IMR-90 (cell line): ENCODE results near the gene SH3RF2. TPM values are rescaled to one million over a fixed set of nuclear protein-coding genes. Genes with fewer than 3 reads are reported as not detected.

Experiments used
- ATAC-seq: fragments of 200-7000 bp; cut with Tn5 transposase; 2 replicates; pipeline ENCODE4 v1.9.1; 2020; ENCODE audit warnings: low read depth, mild to moderate bottlenecking, moderate library complexity
- BruUV-seq: library from RNA; stranded (reverse); fragments of 400-500 nt; replicated peaks from 2 replicates; lab custom pipeline; 2021; lab: Mats Ljungman, UMichigan
- CTCF ChIA-PET: fragments of 300-600 bp; formaldehyde crosslinking; extraction: SDS; loops from one replicate; lab custom pipeline; 2021; ENCODE audit warnings: antibody characterized with exemption; lab: Yijun Ruan, JAX
- POLR2A ChIA-PET: fragments of 300-600 bp; sonication (Branson Sonifier 250); formaldehyde crosslinking; loops from one replicate; lab custom pipeline; 2022; ENCODE audit warnings: antibody characterized with exemption; ENCODE audit not compliant: unreplicated experiment; lab: Charles Lee
- DNase-seq: peaks from one replicate; pipeline ENCODE4 v3.0.0; 2013
- H2AFZ ChIP-seq: replicated peaks from 2 replicates; pipeline ENCODE3; 2013; ENCODE audit warnings: low read length, mild to moderate bottlenecking; ENCODE audit not compliant: poor library complexity
- H2AK5ac ChIP-seq: 2 replicates; pipeline ENCODE4 v1.6.1; 2013; ENCODE audit warnings: low read depth, low read length, inconsistent platforms
- H2AK9ac ChIP-seq: replicated peaks from 2 replicates; pipeline ENCODE3; 2013; ENCODE audit warnings: mild to moderate bottlenecking, low read depth, low read length, moderate library complexity; ENCODE audit not compliant: poor library complexity
- H2BK120ac ChIP-seq: 2 replicates; pipeline ENCODE4 v1.6.1; 2013; ENCODE audit warnings: low read depth, low read length, inconsistent platforms
- H2BK15ac ChIP-seq: 3 replicates; pipeline ENCODE4 v1.6.1; 2013; ENCODE audit warnings: low read depth, low read length, inconsistent platforms
- H2BK20ac ChIP-seq: 2 replicates; pipeline ENCODE4 v1.6.1; 2013; ENCODE audit warnings: low read depth, mild to moderate bottlenecking, inconsistent platforms, low read length, moderate library complexity
- H2BK5ac ChIP-seq: 2 replicates; pipeline ENCODE4 v1.6.1; 2013; ENCODE audit warnings: mild to moderate bottlenecking, low read depth, low read length, inconsistent platforms; ENCODE audit not compliant: poor library complexity, severe bottlenecking
- H3K14ac ChIP-seq: replicated peaks from 2 replicates; pipeline ENCODE4 v1.6.1; 2013; ENCODE audit warnings: low read depth, low read length, inconsistent platforms
- H3K18ac ChIP-seq: 2 replicates; pipeline ENCODE4 v1.6.1; 2013; ENCODE audit warnings: low read depth, low read length, control low read depth
- H3K23ac ChIP-seq: 2 replicates; pipeline ENCODE4 v1.6.1; 2013; ENCODE audit warnings: low read depth, low read length, inconsistent platforms
- H3K27ac ChIP-seq: 2 replicates; pipeline ENCODE4 v1.5.1; 2013; ENCODE audit warnings: mild to moderate bottlenecking, control low read depth, low read length; ENCODE audit not compliant: insufficient read depth
- H3K27me3 ChIP-seq: 2 replicates; pipeline ENCODE4 v1.6.1; 2013; ENCODE audit warnings: low read length; ENCODE audit not compliant: control insufficient read depth, insufficient read depth
- H3K36me3 ChIP-seq: 2 replicates; pipeline ENCODE4 v1.6.1; 2013; ENCODE audit warnings: low read length, mixed read lengths; ENCODE audit not compliant: control insufficient read depth, insufficient read depth
- H3K4ac ChIP-seq: 2 replicates; pipeline ENCODE4 v1.6.1; 2013; ENCODE audit warnings: low read depth, low read length, inconsistent platforms
- H3K4me1 ChIP-seq: 2 replicates; pipeline ENCODE4 v1.6.1; 2013; ENCODE audit warnings: low read length, mixed read lengths; ENCODE audit not compliant: control insufficient read depth, insufficient read depth
- H3K4me2 ChIP-seq: 2 replicates; pipeline ENCODE4 v1.6.1; 2013; ENCODE audit warnings: low read depth, mild to moderate bottlenecking, control low read depth, low read length, moderate library complexity
- H3K4me3 ChIP-seq: 2 replicates; pipeline ENCODE4 v1.5.1; 2013; ENCODE audit warnings: low read depth, mild to moderate bottlenecking, control low read depth, low read length, moderate library complexity; ENCODE audit not compliant: insufficient read depth
- H3K56ac ChIP-seq: 2 replicates; pipeline ENCODE4 v1.6.1; 2013; ENCODE audit warnings: low read length, inconsistent platforms; ENCODE audit not compliant: insufficient read depth; ENCODE audit errors: extremely low read depth
- H3K79me1 ChIP-seq, 2 experiments: 2 replicates each; pipeline ENCODE4 v1.6.1; 2013; ENCODE audit warnings: low read length in 2 of 2, inconsistent platforms in 1 of 2, low read depth in 1 of 2
- H3K9ac ChIP-seq: 2 replicates; pipeline ENCODE4 v1.6.1; 2013; ENCODE audit warnings: low read depth, low read length, control low read depth
- H3K9me1 ChIP-seq: 2 replicates; pipeline ENCODE4 v1.6.1; 2013; ENCODE audit warnings: low read length, inconsistent platforms; ENCODE audit not compliant: insufficient read depth
- H3K9me3 ChIP-seq: 2 replicates; pipeline ENCODE4 v1.6.1; 2013; ENCODE audit warnings: low read length; ENCODE audit not compliant: control insufficient read depth, insufficient read depth
- H4K20me1 ChIP-seq: 2 replicates; pipeline ENCODE4 v1.6.1; 2013; ENCODE audit warnings: low read length, inconsistent platforms; ENCODE audit not compliant: insufficient read depth
- H4K5ac ChIP-seq: 2 replicates; pipeline ENCODE4 v1.6.1; 2013; ENCODE audit warnings: mild to moderate bottlenecking, low read depth, low read length, control low read depth
- H4K8ac ChIP-seq, 2 experiments: 2 replicates each; pipeline ENCODE4 v1.6.1; 2013; ENCODE audit warnings: low read depth in 2 of 2, low read length in 2 of 2, control low read depth in 1 of 2, inconsistent platforms in 1 of 2
- H4K91ac ChIP-seq: 2 replicates; pipeline ENCODE4 v1.6.1; 2013; ENCODE audit warnings: low read depth, low read length, inconsistent platforms; ENCODE audit not compliant: insufficient read depth
- CEBPB ChIP-seq: IDR thresholded peaks from 2 replicates; pipeline ENCODE4 v1.6.1; 2012; ENCODE audit warnings: low read depth, low read length, improper control_type of control experiment
- CHD1 ChIP-seq: IDR thresholded peaks from 2 replicates; pipeline ENCODE4 v1.6.1; 2012; ENCODE audit warnings: low read depth, low read length, improper control_type of control experiment
- FOS ChIP-seq: fragments of 150-350 bp; IDR thresholded peaks from 2 replicates; pipeline ENCODE4 v1.6.1; 2016; ENCODE audit warnings: low read depth, low read length
- MAFK ChIP-seq: IDR thresholded peaks from 2 replicates; pipeline ENCODE4 v1.6.1; 2012; ENCODE audit warnings: low read depth, low read length, improper control_type of control experiment
- MXI1 ChIP-seq: IDR thresholded peaks from 2 replicates; pipeline ENCODE4 v1.6.1; 2012; ENCODE audit warnings: low read depth, mild to moderate bottlenecking, low read length, moderate library complexity, borderline replicate concordance
- NFE2L2 ChIP-seq: fragments of 150-350 bp; IDR thresholded peaks from 2 replicates; pipeline ENCODE4 v1.6.1; 2016; ENCODE audit warnings: low read depth, mild to moderate bottlenecking, low read length
- POLR2A ChIP-seq: IDR thresholded peaks from 2 replicates; pipeline ENCODE4 v1.6.1; 2012; ENCODE audit warnings: mild to moderate bottlenecking, low read depth, low read length
- RAD21 ChIP-seq: IDR thresholded peaks from 2 replicates; pipeline ENCODE4 v1.6.1; 2012; ENCODE audit warnings: low read length, improper control_type of control experiment
- RCOR1 ChIP-seq: IDR thresholded peaks from 2 replicates; pipeline ENCODE4 v1.6.1; 2012; ENCODE audit warnings: mild to moderate bottlenecking, low read length, improper control_type of control experiment; ENCODE audit not compliant: insufficient replicate concordance
- WGBS, 2 experiments: methylation state at CpG; one replicate each; pipeline versions ENCODE4 v1.1.5 to v1.1.7; 2013; ENCODE audit warnings: missing lambda C conversion rate in 2 of 2; ENCODE audit not compliant: insufficient read length in 1 of 2; ENCODE audit errors: extremely low coverage in 2 of 2; 5-methylcytosine and 5-hydroxymethylcytosine counted together
- dilution Hi-C: fragments of 300-500 bp; cut with HindIII; formaldehyde crosslinking; loops from one replicate; pipeline ENCODE4 v1.14.3; 2018; ENCODE audit warnings: low sequenced_read_pairs; ENCODE audit not compliant: unreplicated experiment
- in situ Hi-C: fragments of 300-500 bp; cut with MboI; formaldehyde crosslinking; loops from 3 replicates; pipeline ENCODE4 v1.14.3; 2019; ENCODE audit warnings: low sequenced_read_pairs, inconsistent platforms, mixed read lengths
- intact Hi-C: fragments of 100-400 bp; cut with micrococcal nuclease; formaldehyde crosslinking; loops from 2 replicates; pipeline ENCODE4 v1.10.0; 2022
- polyA plus RNA-seq, 3 experiments: library from polyadenylated mRNA; depleted of rRNA; stranded (reverse); fragments of >200 nt; gene quantifications; 2 replicates each; pipeline ENCODE4 v1.2.3, GENCODE V29; 2012; ENCODE audit warnings: low replicate concordance in 1 of 3
- total RNA-seq: library from RNA; depleted of rRNA; stranded (reverse); fragments of >200 nt; gene quantifications from 2 replicates; pipeline ENCODE4 v1.2.3, GENCODE V29; 2012
- TF ChIP-seq, protein P1 (sequence below): conservative IDR thresholded peaks from 2 replicates; pipeline ENCODE4 v1.5.1; 2012; ENCODE audit warnings: mild to moderate bottlenecking, low read depth, low read length, improper control_type of control experiment
- TF ChIP-seq, protein P2 (sequence below): fragments of 150-350 bp; IDR thresholded peaks from 2 replicates; pipeline ENCODE4 v1.6.1; 2016; ENCODE audit warnings: low read depth, mild to moderate bottlenecking, low read length, moderate library complexity, borderline replicate concordance

SH3RF2 gene
- total and polyA plus RNA-seq, 2 of the 4 experiments (the other 2 are of a cell fraction), result 1.3 to 1.7 TPM

DNA sequence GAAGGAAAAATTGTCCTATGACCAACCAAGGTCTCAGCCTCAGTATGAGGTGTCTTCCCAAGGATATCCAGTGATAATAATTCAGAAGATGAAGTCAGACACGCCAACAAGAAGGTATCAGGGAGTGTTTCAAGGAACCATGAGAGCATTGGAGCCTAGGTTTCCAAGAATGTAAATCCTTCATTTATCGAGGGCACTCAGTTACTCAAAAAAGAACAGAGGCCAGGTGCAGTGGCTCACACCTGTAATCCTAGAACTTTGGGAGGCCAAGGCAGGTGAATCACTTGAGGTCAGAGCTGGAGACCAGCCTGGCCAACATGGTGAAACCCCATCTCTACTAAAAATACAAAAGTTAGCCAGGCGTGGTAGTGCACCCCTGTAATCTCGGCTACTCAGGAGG lies 98.2 kb downstream of the SH3RF2 start:
- Histone ChIP-seq H2AK9ac (no peak overlapping the region), H3K4me3 (no peak overlapping the region), H2BK15ac (no peak overlapping the region), H3K4me2 (no peak overlapping the region), H3K79me1 (no peaks in the 10 kb centered on the region), H4K20me1 (no peaks in the 10 kb centered on the region), H4K8ac (no peak overlapping the region), H3K27me3 (peaks cover 4% of the 10 kb centered on the region), H3K4me1 (no peaks in the 10 kb centered on the region), H4K91ac (no peak overlapping the region), H2AK5ac (no peak overlapping the region), H3K36me3 (no peaks in the 10 kb centered on the region), H2BK120ac (no peak overlapping the region), H3K27ac (no peak overlapping the region), H2BK5ac (no peak overlapping the region), H3K9me3 (no peaks in the 10 kb centered on the region), H4K5ac (no peak overlapping the region), H2BK20ac (no peak overlapping the region), H3K23ac (no peak overlapping the region), H3K18ac (no peak overlapping the region), H3K4ac (no peak overlapping the region), H3K56ac (no peak overlapping the region), H3K14ac (no peak overlapping the region), H3K9me1 (no peaks in the 10 kb centered on the region), H3K9ac (no peak overlapping the region), H2AFZ (no peak overlapping the region)
- no peak for DNase-seq
- no peak for TF ChIP-seq POLR2A
- TF ChIP-seq NFE2L2, result no peak
- no peak for TF ChIP-seq RAD21
- TF ChIP-seq, protein P1, sequence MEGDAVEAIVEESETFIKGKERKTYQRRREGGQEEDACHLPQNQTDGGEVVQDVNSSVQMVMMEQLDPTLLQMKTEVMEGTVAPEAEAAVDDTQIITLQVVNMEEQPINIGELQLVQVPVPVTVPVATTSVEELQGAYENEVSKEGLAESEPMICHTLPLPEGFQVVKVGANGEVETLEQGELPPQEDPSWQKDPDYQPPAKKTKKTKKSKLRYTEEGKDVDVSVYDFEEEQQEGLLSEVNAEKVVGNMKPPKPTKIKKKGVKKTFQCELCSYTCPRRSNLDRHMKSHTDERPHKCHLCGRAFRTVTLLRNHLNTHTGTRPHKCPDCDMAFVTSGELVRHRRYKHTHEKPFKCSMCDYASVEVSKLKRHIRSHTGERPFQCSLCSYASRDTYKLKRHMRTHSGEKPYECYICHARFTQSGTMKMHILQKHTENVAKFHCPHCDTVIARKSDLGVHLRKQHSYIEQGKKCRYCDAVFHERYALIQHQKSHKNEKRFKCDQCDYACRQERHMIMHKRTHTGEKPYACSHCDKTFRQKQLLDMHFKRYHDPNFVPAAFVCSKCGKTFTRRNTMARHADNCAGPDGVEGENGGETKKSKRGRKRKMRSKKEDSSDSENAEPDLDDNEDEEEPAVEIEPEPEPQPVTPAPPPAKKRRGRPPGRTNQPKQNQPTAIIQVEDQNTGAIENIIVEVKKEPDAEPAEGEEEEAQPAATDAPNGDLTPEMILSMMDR, result no peak
- TF ChIP-seq RCOR1, result no peak
- TF ChIP-seq, protein P2, sequence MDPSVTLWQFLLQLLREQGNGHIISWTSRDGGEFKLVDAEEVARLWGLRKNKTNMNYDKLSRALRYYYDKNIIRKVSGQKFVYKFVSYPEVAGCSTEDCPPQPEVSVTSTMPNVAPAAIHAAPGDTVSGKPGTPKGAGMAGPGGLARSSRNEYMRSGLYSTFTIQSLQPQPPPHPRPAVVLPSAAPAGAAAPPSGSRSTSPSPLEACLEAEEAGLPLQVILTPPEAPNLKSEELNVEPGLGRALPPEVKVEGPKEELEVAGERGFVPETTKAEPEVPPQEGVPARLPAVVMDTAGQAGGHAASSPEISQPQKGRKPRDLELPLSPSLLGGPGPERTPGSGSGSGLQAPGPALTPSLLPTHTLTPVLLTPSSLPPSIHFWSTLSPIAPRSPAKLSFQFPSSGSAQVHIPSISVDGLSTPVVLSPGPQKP, result no peak
- TF ChIP-seq FOS, result no peak
- no peak for TF ChIP-seq CEBPB
- no peak for TF ChIP-seq MAFK
- no peak for TF ChIP-seq CHD1
- no peak for TF ChIP-seq MXI1
- dilution Hi-C loops, result no loop called here
- ChIA-PET POLR2A (no interaction called here), CTCF (no interaction called here)
- no TSS peak for BruUV-seq
- intact Hi-C loops, result loop anchor here (5.0 kb wide), 1 partner anchor 37 kb away; no protein-coding TSS in a partner anchor
- WGBS, 2 experiments, result 67% methylated on average over 1 of the region's 4 CpGs; no CpG with 5 or more reads in 1 of the 2 experiments
- in situ Hi-C loops, result no loop called here
- ATAC-seq, result no peak
